ENCODE results near the gene PROCR.
"Not testable (repeated sequence)": the region's sequence is repeated elsewhere in the genome, so short reads cannot be mapped to it uniquely, and the experiment has no call there.

PROCR gene

DNA sequence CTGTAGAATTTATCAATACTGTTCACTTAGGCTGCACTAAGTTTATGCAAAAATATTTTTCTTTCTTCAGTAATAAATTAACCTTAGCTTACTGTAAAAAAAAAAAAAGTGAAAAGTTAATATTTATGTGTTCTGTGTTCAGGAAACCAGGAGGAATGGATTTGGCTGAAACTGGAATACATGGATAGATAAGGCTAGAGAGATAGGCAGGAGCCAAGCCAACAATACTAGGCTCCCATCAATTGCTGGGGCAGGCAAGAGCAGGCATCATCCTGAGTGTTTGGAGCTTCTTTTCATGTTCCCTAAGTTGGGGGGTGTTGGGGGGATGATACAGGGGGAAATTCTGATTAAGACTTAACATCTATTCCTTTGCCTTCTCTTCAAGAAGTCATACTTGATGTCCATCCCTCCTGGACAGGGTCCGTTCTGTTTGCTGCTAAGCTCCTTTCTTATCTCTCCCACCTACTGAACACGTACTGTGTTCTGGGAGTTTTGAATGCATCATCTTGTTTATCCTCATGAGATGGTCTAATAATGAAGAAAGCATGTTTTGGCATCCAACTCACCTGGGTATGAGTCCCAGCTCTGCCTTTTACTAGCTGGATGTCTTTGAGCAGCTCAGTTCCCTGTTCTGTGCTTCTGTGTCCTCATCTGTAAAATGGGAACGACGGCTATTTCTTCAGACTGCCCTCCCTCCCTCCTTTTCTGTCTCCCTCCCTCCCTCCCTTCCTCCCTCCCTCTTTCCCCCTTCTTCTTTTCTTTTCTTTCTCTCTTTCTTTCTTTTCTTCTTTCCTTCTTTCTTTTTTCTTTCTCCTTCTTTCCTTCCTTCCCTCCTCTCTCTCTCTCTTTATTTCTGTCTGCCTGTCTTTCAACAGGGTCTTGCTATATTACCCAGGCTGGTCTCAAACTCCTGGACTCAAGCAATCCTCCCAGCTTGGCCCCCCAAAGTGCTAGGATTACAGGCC, 6.4 kb upstream of the PROCR start:
- no peak for DNase-seq (ENCODE audit: low read depth in 2 of 2)

DNA sequence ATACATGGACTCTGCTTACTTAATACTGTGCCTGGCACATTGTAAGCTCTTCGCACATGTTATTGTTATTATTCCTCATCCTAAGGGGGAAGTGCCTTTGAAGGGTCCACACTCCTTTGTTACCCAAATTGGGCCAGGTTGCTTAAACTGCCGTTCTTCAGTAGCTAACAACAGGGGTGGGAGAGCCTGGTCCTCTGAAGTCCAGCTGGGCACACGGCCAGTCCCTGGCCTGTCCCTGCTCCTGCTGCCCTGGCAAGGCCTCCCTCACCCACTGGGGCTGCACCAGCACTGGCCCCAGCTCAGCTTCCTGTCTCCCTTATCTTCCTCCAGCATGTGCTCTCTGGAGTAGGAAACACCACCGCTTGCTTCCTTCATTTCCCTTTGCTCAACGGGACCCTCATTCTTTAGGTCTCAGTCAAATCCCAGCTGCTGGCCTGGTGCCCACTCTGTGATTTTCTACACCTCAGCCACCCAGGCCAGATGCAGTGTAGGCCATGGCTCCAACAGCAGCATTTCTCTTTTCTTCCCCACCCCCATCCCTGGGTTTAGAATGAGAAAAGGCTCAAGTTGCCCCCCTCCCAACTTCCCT, 5.5 kb upstream of the PROCR start:
- DNase-seq (ENCODE audit: low read depth in 2 of 2) = no peak

DNA sequence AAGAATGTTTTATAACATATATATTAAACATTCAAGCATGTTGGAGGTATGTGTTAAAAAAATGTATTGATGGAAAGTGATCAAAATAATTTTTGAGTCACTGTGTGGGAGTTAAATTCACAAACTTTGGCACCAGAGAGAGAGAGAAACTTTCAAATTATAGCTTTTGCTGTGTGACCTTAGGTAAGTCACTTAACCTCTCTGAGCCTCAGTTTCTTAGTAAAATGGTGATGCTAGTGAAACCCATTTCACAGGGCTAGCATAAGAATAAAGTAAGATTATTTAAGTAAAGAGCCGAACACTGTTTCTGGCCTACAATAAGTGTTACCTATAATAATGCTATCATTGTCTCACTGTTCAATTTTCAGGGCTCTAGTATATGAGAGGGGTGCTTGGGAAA, 4.1 kb upstream of the PROCR start:
- DNase-seq (ENCODE audit: low read depth in 2 of 2) = no peak

DNA sequence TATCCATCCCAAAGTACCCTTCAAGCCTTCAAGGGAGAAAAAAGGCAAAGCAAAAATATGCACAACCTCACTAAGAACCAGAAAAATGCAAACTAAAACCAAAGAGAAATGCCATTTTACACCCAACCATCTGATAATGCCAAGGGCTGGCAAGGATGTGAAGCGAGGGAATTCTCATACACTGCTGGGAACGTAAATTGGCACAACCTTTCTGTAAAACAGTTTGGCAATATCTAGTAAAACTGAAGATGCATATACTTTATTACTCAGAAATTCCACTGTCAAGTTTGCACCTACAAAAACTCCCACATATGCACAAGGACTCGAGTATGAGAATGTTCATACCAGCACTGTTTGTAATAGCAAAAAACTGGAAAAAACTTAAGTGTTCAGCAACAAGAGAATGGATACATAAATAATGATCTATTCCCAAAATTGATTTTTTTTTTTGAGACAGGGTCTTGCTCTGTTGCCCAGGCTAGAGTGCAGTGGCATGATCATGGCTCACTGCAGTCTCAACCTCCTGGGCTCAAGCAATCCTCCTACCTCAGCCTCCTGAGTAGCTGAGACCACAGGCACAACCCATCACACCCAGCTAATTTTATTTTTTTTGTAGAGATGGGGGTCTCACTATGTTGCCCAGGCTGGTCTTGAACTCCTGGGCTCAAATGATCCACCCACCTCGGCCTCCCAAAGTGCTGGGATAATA, 3.0 kb upstream of the PROCR start:
- not testable (repeated sequence) for DNase-seq (ENCODE audit: low read depth in 2 of 2)

DNA sequence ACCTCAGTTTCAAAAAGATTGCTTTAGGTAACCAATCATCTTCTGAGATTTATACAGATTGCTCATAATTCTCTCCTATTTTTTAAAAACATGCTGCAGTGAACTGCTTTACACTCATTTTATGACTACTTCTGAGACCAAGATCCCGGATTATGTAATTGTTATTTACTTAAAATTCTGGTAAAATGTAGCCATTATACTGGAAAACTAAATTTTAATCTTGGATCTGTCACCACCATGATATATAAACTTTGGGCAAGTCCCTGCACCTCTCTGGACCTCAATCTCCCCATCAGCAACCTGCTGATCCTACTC, 477 bp upstream of the PROCR start:
- DNase-seq (ENCODE audit: low read depth in 2 of 2) = no peak

DNA sequence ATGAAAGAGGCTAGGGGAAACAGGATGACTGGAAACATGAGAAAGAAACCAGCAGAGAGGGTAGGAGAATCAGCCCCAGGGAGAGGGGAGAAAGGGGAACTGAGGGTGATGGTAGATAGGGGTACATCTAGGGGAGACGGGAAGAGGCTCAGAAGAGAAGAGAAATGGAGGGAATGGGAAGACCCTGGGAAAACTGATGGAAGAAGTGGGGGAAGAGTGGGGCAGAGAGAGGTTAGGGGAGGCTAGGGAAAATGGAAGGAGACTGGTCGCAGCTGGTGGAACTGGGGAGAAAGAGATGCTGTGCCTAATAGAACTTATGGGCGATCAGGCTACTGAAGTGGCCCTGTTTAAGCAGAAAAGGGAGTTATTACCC, 548 bp downstream of the PROCR start:
- DNase-seq (ENCODE audit: low read depth in 2 of 2) = no peak

DNA sequence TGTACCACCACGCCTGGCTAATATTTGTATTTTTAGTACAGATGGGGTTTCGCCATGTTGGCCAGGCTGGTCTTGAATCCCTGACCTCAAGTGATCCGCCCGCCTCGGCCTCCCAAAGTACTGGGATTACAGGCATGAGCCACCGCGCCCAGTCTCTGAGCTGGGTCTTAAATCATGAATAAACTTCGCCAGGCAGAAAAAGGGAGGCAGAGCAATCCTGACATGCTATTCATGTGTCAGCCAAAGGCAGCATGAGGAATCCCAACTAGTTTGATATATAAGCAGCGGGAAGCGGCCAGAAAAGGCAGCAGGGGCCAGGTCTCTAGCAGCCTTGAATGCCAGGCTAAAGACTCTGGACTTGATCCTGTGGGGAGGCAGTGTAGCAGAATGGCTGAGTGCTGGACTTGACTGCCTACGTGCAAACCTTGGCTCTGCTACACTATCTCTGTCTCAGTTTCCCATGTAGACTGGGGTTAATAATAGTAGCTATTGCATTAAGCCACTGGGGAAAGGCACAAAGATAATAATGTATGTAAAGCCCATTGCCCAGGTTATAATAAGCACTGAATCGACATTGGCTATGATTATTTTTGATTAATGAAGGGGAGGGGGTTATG, 1.8 kb downstream of the PROCR start:
- no peak for DNase-seq (ENCODE audit: low read depth in 2 of 2)

DNA sequence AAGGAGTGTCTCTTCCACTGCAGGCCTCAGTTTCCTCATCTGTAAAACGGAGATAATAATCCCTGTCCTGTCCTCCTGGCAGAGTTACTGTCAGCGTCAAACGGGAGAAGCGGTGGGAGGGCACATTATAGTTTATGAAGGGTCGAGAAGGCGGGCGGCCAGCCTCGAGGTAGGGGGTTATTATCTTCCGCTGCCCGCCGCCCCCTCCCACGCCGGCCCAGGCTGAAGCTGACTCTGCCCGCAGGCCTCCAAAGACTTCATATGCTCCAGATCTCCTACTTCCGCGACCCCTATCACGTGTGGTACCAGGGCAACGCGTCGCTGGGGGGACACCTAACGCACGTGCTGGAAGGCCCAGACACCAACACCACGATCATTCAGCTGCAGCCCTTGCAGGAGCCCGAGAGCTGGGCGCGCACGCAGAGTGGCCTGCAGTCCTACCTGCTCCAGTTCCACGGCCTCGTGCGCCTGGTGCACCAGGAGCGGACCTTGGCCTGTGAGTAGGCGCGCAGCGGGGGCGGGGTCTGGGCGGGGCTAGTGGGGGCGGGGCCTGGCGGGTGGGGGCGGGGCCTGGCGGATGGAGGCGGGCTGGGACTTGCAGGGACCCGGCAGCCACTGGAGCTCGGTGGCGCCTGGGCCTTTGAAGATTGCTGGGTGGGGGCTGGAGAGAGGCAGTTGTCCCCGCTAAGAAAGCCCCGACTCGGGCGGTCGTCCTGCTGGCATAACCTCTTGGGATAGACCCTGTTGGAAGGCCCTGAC, 2.8 kb downstream of the PROCR start:
- no peak for DNase-seq (ENCODE audit: low read depth in 2 of 2)

DNA sequence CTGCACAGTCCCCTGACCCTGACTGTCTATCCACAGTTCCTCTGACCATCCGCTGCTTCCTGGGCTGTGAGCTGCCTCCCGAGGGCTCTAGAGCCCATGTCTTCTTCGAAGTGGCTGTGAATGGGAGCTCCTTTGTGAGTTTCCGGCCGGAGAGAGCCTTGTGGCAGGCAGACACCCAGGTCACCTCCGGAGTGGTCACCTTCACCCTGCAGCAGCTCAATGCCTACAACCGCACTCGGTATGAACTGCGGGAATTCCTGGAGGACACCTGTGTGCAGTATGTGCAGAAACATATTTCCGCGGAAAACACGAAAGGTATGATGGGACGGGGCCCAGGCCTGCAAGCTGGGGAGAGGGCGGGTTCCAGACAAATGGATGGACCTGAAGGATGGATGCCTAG, 4.3 kb downstream of the PROCR start:
- no peak for DNase-seq (ENCODE audit: low read depth in 2 of 2)

DNA sequence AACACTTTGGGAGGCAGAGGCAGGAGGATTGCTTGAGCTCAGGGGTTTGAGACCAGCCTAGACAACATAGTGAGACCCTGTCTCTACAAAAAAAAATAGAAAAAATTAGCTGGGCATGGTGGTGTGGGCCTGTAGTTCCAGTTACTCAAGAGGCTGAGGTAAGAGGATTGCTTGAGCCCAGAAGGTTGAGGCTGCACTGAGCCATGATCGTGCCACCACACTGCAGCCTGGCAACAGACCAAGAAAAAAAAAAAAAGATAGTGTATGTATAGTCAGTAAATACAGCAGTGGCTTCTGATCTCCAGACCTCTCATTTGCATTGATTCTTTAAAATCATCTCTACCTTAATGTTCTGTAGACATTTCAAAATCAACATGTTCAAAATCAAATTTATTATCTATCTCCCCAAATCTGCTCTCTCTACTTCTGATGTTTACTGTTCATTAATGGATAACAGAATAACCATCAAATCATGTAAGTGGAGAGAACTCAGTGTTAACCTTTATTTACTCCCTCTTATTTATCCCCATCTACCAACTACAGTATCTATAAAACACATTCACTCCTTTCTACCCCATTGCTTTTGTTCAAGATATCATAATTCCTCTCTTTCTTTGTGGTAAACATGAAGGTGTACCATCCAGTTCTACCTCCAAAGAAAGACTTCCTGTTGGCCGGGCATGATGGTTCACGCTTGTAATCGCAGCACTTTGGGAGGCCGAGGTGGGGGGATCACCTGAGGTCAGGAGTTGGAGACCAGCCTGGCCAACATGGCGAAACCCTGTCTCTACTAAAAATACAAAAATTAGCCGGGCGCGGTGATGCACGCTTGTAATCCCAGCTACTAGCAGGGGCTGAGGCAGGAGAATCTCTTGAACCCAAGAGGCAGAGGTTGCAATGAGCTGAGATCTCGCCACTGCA, 7.7 kb downstream of the PROCR start:
- DNase-seq (ENCODE audit: low read depth in 2 of 2) = no peak

DNA sequence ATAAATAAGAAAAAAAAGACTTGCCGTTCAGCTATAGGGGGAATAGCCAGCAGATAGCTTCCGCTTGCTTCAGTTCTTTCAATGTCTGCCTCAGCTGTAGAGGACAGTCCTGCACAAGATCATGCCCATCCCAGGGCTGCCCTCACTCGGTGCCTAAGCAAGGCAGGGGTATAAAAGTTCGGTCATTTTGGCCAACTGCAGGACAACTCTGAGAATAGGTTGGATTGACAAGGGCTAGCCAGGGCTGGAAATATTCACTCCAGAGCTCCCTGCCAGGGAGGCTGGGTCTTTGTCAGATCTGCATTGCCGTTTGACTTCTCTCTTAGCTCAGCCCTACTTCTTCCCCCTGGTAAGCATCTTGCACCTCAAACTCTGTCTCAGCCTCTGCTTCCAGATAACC, 8.4 kb downstream of the PROCR start:
- no peak for DNase-seq (ENCODE audit: low read depth in 2 of 2)

DNA sequence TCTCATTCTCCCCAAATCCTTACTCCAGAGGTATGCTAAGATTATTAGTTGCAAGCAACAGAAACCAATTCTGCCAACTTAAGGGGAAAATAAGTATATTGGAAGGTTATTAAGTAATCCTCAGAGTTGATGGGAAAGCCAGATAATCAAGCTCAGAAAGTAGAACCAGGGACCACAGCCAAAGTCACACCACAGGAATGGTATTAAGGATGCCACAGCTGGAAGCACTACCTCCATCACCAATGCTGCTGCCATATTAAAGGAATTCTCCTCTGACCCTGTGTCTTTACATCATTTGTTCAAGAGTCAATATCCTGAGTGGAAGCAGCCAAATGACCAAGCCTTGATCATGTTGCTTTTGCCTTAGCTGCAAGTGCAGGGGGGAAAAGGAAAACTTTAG, 9.9 kb downstream of the PROCR start:
- no peak for DNase-seq (ENCODE audit: low read depth in 2 of 2)

DNA sequence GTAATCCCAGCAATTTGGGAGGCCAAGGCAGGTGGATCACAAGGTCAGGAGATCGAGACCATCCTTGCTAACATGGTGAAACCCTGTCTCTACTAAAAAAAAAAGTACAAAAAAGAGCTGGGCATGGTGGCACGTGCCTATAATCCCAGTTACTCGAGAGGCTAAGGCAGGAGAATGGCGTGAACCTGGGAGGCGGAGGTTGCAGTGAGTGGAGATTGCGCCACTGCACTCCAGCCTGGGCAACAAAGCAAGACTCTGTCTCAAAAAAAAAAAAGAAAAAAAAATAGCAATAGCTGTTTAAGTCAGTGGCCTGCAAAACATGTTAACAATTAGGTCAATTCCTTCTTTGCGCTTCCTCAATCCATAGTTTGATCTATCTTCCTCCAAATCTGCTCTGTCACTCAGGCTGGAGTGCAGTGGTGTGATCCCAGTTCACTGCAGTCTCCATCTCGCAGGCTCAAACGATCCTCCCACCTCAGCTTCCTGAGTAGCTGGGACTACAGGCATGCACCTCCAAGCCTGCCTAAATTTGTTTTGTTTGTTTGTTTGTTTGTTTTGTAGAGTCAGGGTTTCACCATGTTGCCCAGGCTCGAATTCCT, 14.9 kb downstream of the PROCR start:
- not testable (repeated sequence) for DNase-seq (ENCODE audit: low read depth in 2 of 2)

DNA sequence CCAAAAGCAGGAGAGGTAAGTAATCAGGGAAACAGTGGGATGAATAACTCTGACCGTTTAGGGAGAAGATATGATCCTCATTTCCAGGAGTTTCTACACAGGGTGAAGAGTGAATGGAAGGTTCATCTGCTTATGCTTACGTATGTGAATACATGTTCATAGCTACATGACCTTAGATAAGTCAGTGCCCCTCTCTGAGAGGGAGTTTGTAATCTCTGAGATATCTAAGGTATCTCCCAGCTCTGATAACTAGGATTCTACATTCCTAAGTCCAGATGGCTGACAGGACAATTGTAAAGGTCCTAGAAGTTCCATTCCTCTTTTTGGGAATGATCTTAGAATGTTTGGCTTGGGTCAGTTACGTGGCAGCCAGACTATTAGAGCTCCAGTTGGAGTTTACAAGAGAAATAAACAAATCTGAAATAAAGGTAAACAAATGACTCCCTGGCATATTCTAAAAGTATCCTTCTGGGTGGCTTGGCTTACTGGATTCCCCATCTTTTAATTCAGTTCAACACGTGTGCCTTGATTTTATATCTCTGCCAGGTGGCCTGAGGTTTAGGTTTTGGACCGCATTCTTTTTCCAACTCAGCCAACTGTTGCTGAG, 15.8 kb downstream of the PROCR start:
- DNase-seq (ENCODE audit: low read depth in 2 of 2) = no peak

DNA sequence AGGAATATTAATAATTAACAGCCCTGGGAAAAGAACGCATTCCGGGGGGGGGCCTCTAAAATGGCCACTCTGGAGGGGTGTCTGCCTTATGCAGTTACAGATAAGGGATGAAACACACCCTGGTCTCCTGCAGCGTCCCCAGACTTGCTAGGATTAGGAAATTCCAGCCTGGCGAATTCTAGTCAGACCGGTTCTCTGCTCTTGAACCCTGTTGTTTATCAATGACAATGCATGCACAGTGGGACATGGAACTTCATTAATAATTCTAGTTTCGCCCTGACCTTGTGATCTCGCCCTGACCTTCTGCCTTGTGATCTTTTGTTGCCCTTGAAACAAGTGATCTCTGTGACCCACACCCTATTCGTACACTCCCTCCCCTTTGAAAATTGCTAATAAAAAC, 17.4 kb downstream of the PROCR start:
- DNase-seq (ENCODE audit: low read depth in 2 of 2) = not testable (repeated sequence)

DNA sequence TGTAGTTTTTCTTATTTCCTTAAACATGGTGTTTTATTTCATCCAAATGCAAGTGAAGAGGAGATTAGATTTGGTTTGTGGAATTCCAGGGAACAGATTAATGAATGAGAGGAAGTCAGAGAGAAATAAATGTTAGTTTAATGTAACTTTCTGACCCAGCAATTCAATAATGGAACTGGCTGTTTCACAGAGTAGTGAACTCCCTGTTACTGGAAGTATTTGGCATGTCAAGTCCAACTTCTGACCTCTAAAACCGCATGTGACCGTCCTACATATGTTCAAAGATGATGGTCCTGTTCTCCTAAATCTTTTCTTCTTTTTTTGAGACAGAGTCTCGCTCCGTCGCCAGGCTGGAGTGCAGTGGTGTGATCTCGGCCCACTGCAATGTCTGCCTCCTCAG, 18.7 kb downstream of the PROCR start:
- DNase-seq (ENCODE audit: low read depth in 2 of 2) = no peak

DNA sequence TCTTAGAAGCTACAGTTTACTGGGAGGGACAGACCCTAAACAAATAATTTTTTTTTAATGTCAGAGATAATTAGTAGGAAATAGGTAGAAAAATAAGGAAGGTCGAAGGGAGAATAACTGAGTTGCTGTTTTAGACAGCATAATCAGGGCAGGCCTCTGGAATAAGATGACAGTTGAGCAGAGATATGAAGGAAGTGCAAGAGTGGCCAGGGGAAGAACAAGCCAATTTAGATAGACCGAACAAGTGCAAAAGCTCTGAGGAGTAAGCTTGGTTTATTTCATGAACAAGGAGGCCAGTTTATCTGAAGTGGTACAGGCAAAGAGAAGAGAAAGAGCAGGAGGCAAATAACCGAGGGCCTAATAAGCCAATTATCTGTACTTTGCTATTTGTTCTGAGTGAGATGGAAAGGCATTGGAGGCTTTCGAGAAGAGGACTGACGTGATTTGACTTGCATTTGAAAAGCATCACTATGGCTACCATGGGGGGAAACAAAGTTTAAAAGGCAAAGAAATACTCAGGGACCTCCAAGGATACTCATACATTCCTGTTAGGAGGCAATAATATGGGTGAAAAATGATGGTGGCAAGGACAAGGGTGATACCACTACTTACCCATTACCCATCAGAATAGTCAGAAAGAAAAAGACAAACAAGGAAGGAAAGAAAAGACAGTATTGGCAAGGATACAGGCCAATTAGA, 19.7 kb downstream of the PROCR start:
- no peak for DNase-seq (ENCODE audit: low read depth in 2 of 2)

DNA sequence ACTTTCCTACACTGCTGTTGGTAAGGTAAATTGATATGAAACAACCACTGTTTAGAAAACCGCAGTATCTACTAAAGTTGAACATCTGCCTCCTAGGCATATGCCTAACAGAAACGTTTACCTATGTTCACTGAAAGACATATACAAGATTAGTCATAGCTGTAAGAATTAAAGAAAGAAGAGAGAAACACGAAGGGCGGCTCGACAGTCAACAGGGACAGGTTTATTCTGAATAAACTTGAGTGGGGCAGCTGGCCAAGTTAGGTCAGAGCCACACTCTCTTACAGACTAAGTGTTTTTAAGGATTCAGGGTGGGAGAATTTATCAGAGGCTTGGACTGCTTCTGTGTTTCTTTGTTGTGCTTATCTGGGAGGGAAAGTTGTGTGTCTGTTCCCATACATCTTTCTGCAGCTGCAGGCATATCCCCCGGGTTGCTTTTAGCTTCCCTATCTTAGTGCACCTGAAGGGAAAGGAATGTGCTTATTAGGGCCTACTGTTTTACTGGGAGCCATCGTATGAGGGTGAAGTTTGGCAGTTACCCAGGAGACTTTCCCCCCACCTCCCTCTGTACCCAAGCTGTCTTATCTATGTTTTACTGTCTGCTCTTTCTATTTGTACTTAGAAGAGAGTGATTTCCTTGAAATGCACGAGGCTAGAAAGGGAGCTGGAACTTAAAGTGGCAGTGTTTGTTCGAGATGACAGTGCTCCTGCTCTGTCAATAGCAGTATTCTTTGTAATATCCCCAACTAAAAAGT, 20.4 kb downstream of the PROCR start:
- DNase-seq (ENCODE audit: low read depth in 2 of 2) = no peak

All from stimulated activated CD4-positive, alpha-beta T cell treated with anti-CD3 and anti-CD28 coated beads, Interleukin-4, amount 100 ng/mL, for 48 hours (primary cell).